ENCODE results near the gene ZSWIM7.

Gene ZSWIM7

GRCh38 chr17:15928286-15928785, 71.2 kb downstream of the ZSWIM7 start:
- no peak for DNase-seq (ENCODE audit: low spot score)

Measured in NAMALWA (cell line).